Neural progenitor cell (in vitro differentiated cells): ENCODE measurements around the gene LRRC27. TPM values are rescaled to one million over a fixed set of nuclear protein-coding genes. Genes with fewer than 3 reads are reported as not detected.
A peak's percentile ranks its signal among the peaks of the same experiment; 100 is the strongest.
"Not testable (repeated sequence)": the region's sequence is repeated elsewhere in the genome, so short reads cannot be mapped to it uniquely, and the experiment has no call there.

Experiments used
- DNase-seq: peaks from one replicate; pipeline ENCODE4 v3.0.0-alpha.2; 2016; ENCODE audit warnings: low spot score
- H2AFZ ChIP-seq: fragments of 200-600 bp; sonication (generic); replicated peaks from 2 replicates; pipeline ENCODE4 v1.6.1; 2016; ENCODE audit warnings: antibody characterized with exemption
- H3F3A ChIP-seq: fragments of 200-600 bp; sonication (generic); 2 replicates; pipeline ENCODE4 v1.6.1; 2016; ENCODE audit warnings: antibody characterized with exemption, low read depth
- H3K27ac ChIP-seq: fragments of 200-600 bp; sonication (generic); 2 replicates; pipeline ENCODE4 v1.5.1; 2016; ENCODE audit warnings: mild to moderate bottlenecking
- H3K27me3 ChIP-seq: fragments of 200-600 bp; sonication (generic); 2 replicates; pipeline ENCODE4 v1.6.1; 2016; ENCODE audit warnings: mild to moderate bottlenecking, moderate library complexity
- H3K36me3 ChIP-seq: fragments of 200-600 bp; sonication (generic); 2 replicates; pipeline ENCODE4 v1.5.1; 2016
- H3K4me1 ChIP-seq: fragments of 200-600 bp; sonication (generic); 2 replicates; pipeline ENCODE4 v1.6.1; 2016; ENCODE audit warnings: mixed run types
- H3K4me2 ChIP-seq: fragments of 200-600 bp; sonication (generic); 2 replicates; pipeline ENCODE4 v1.6.1; 2016
- H3K4me3 ChIP-seq: fragments of 200-600 bp; sonication (generic); 2 replicates; pipeline ENCODE4 v1.5.1; 2016
- H3K79me2 ChIP-seq: fragments of 200-600 bp; sonication (generic); 2 replicates; pipeline ENCODE4 v1.6.1; 2016; ENCODE audit warnings: low read depth
- H3K9ac ChIP-seq: fragments of 200-600 bp; sonication (generic); 2 replicates; pipeline ENCODE4 v1.6.1; 2016
- H3K9me3 ChIP-seq: fragments of 200-600 bp; sonication (generic); 2 replicates; pipeline ENCODE4 v1.5.1; 2016; ENCODE audit warnings: low read depth
- H4K20me1 ChIP-seq: fragments of 200-600 bp; sonication (generic); 2 replicates; pipeline ENCODE4 v1.6.1; 2016; ENCODE audit warnings: low read depth
- H3K27ac Mint-ChIP-seq: 3 replicates; pipeline ENCODE4 v1.8.0; 2021; ENCODE audit warnings: mixed read lengths
- H3K27me3 Mint-ChIP-seq: 2 replicates; pipeline ENCODE4 v1.8.0; 2022; ENCODE audit warnings: low read depth, mild to moderate bottlenecking, inconsistent platforms, moderate library complexity, mixed read lengths; ENCODE audit not compliant: insufficient read depth
- H3K36me3 Mint-ChIP-seq: 3 replicates; pipeline ENCODE4 v1.8.0; 2021; ENCODE audit warnings: mixed read lengths
- H3K4me1 Mint-ChIP-seq: 3 replicates; pipeline ENCODE4 v1.8.0; 2021; ENCODE audit warnings: mixed read lengths
- H3K4me3 Mint-ChIP-seq: 3 replicates; pipeline ENCODE4 v1.8.0; 2021; ENCODE audit warnings: mild to moderate bottlenecking, moderate library complexity, mixed read lengths
- H3K9me3 Mint-ChIP-seq: 3 replicates; pipeline ENCODE4 v1.8.0; 2020; ENCODE audit warnings: mixed read lengths
- CTCF ChIP-seq: fragments of 200-600 bp; sonication (generic); IDR thresholded peaks from 2 replicates; pipeline ENCODE4 v1.5.1; 2017; ENCODE audit warnings: antibody characterized with exemption, mild to moderate bottlenecking
- EZH2 ChIP-seq: fragments of 200-600 bp; sonication (generic); IDR thresholded peaks from 2 replicates; pipeline ENCODE4 v1.6.1; 2017; ENCODE audit warnings: antibody characterized with exemption, mild to moderate bottlenecking, moderate library complexity
- EZH2phosphoT487 ChIP-seq: fragments of 200-600 bp; sonication (generic); IDR thresholded peaks from 2 replicates; pipeline ENCODE4 v1.6.1; 2017; ENCODE audit warnings: antibody characterized with exemption
- total RNA-seq: library from RNA; depleted of rRNA; stranded (reverse); fragments of >200 nt; gene quantifications from 2 replicates; pipeline ENCODE4 v1.2.3, GENCODE V29; 2015; ENCODE audit warnings: low replicate concordance

Gene LRRC27
- total RNA-seq, 1 donor from 2014 or later, result 16.9 TPM

- no peak overlapping the region for H3K9ac ChIP-seq
- TF ChIP-seq EZH2 (no peak), CTCF (no peak), EZH2phosphoT487 (no peak)
- peaks cover 15% of the 10 kb centered on the region for H3K27me3 Mint-ChIP-seq
- no peaks in the 10 kb centered on the region for H3K9me3 Mint-ChIP-seq
- H3K4me1 ChIP-seq, result peaks cover 9% of the 10 kb centered on the region
- H4K20me1 ChIP-seq, result no peaks in the 10 kb centered on the region
- no peak overlapping the region for H2AFZ ChIP-seq
- no peaks in the 10 kb centered on the region for H3K27me3 ChIP-seq
- H3K4me1 Mint-ChIP-seq, result peaks cover 9% of the 10 kb centered on the region
- H3K36me3 ChIP-seq, result no peaks in the 10 kb centered on the region
- H3K27ac Mint-ChIP-seq, result no peak overlapping the region
- H3K4me3 ChIP-seq, result no peak overlapping the region
- H3K4me2 ChIP-seq, result no peak overlapping the region
- no peaks in the 10 kb centered on the region for H3K9me3 ChIP-seq
- H3K79me2 ChIP-seq, result no peaks in the 10 kb centered on the region
- peaks cover 14% of the 10 kb centered on the region for H3F3A ChIP-seq
- no peak overlapping the region for H3K27ac ChIP-seq
- no peak overlapping the region for H3K4me3 Mint-ChIP-seq
- H3K36me3 Mint-ChIP-seq, result no peaks in the 10 kb centered on the region
- DNase-seq, result no peak
These were observed 53.9 kb downstream of the LRRC27 start for GRCh38 chr10:132385721-132386418.

- Mint-ChIP-seq H3K36me3 (no peaks in the 10 kb centered on the region), H3K27me3 (peaks cover 15% of the 10 kb centered on the region), H3K4me1 (peaks cover 9% of the 10 kb centered on the region), H3K27ac (no peak overlapping the region), H3K9me3 (no peaks in the 10 kb centered on the region), H3K4me3 (no peak overlapping the region)
- H2AFZ ChIP-seq, result no peak overlapping the region
- H3K4me1 ChIP-seq, result peaks cover 9% of the 10 kb centered on the region
- TF ChIP-seq EZH2phosphoT487 (no peak), EZH2 (no peak), CTCF (no peak)
- H3K79me2 ChIP-seq, result no peaks in the 10 kb centered on the region
- DNase-seq, result no peak
- H3K4me3 ChIP-seq, result no peak overlapping the region
- H4K20me1 ChIP-seq, result no peaks in the 10 kb centered on the region
- no peaks in the 10 kb centered on the region for H3K27me3 ChIP-seq
- H3K9ac ChIP-seq, result no peak overlapping the region
- no peak overlapping the region for H3K4me2 ChIP-seq
- H3K9me3 ChIP-seq, result no peaks in the 10 kb centered on the region
- no peaks in the 10 kb centered on the region for H3K36me3 ChIP-seq
- no peak overlapping the region for H3K27ac ChIP-seq
- peaks cover 14% of the 10 kb centered on the region for H3F3A ChIP-seq
These were observed 54.4 kb downstream of the LRRC27 start for GRCh38 chr10:132386419-132386831.

GRCh38 chr10:132386896-132387295 is 54.9 kb downstream of the LRRC27 start:
- H3K4me3 ChIP-seq, H3K36me3 Mint-ChIP-seq, H3K4me1 ChIP-seq, H3K4me2 ChIP-seq, H3K27me3 ChIP-seq, H2AFZ ChIP-seq, DNase-seq, H3K9me3 ChIP-seq, H3K27ac Mint-ChIP-seq, H3K36me3 ChIP-seq, H3K9ac ChIP-seq, H3K4me3 Mint-ChIP-seq, H3K27ac ChIP-seq, H3K79me2 ChIP-seq, H3K4me1 Mint-ChIP-seq, H4K20me1 ChIP-seq, H3K9me3 Mint-ChIP-seq: not testable (repeated sequence)
- peaks cover 14% of the 10 kb centered on the region for H3F3A ChIP-seq
- H3K27me3 Mint-ChIP-seq, result peaks cover 15% of the 10 kb centered on the region

GRCh38 chr10:132387764-132388210 is 55.8 kb downstream of the LRRC27 start:
- Mint-ChIP-seq H3K9me3 (peaks cover 6% of the 10 kb centered on the region), H3K4me3 (peak overlapping the region; percentile 59), H3K27me3 (peaks cover 21% of the 10 kb centered on the region), H3K27ac (peak overlapping the region; percentile 74), H3K36me3 (no peaks in the 10 kb centered on the region), H3K4me1 (peaks cover 9% of the 10 kb centered on the region)
- no peak for TF ChIP-seq EZH2phosphoT487
- TF ChIP-seq CTCF, result peak; percentile 64
- H3K4me1 ChIP-seq, result peaks cover 9% of the 10 kb centered on the region
- no peak overlapping the region for H3K4me2 ChIP-seq
- no peaks in the 10 kb centered on the region for H3K36me3 ChIP-seq
- H3K27me3 ChIP-seq, result no peaks in the 10 kb centered on the region
- DNase-seq, result peak; percentile 87
- peaks cover 14% of the 10 kb centered on the region for H3F3A ChIP-seq
- no peak overlapping the region for H3K27ac ChIP-seq
- H3K9ac ChIP-seq, result no peak overlapping the region
- H3K79me2 ChIP-seq, result no peaks in the 10 kb centered on the region
- no peak overlapping the region for H3K4me3 ChIP-seq
- H4K20me1 ChIP-seq, result no peaks in the 10 kb centered on the region
- H2AFZ ChIP-seq, result peak overlapping the region; percentile 13
- no peaks in the 10 kb centered on the region for H3K9me3 ChIP-seq
